Neutrophil (primary cell): ENCODE results near the gene HLA-B.
A peak's percentile ranks its signal among the peaks of the same experiment; 100 is the strongest.

Source experiments
- H3K27ac ChIP-seq: fragments of 200-600 bp; sonication (generic); 2 replicates; pipeline ENCODE4 v1.5.1; 2016; ENCODE audit warnings: mild to moderate bottlenecking, moderate library complexity
- H3K27me3 ChIP-seq: fragments of 200-600 bp; sonication (generic); 2 replicates; pipeline ENCODE4 v1.6.0; 2016; ENCODE audit warnings: mild to moderate bottlenecking
- H3K36me3 ChIP-seq: fragments of 200-600 bp; sonication (generic); 2 replicates; pipeline ENCODE4 v1.5.1; 2017
- H3K4me1 ChIP-seq, 2 experiments: fragments of 200-600 bp in 1 of 2; sonication (generic) in 1 of 2; 1 replicate in 1 of 2; 2 replicates in 1 of 2; pipeline versions ENCODE4 v1.5.1 to v1.6.1; 2013 to 2016; ENCODE audit warnings: low read depth in 1 of 2, low read length in 1 of 2, mild to moderate bottlenecking in 1 of 2, moderate library complexity in 1 of 2; ENCODE audit not compliant: control insufficient read depth in 1 of 2, insufficient read depth in 1 of 2
- H3K4me3 ChIP-seq, 2 experiments: fragments of 200-600 bp in 1 of 2; sonication (generic) in 1 of 2; 1 replicate in 1 of 2; 2 replicates in 1 of 2; pipeline ENCODE4 v1.5.1; 2013 to 2016; ENCODE audit warnings: low read depth in 1 of 2, low read length in 1 of 2, mild to moderate bottlenecking in 1 of 2, moderate library complexity in 1 of 2
- H3K9me3 ChIP-seq: fragments of 200-600 bp; sonication (generic); 2 replicates; pipeline ENCODE4 v1.5.1; 2016
- CTCF ChIP-seq: fragments of 200-600 bp; sonication (generic); IDR thresholded peaks from 2 replicates; pipeline ENCODE4 v1.5.1; 2016; ENCODE audit warnings: antibody characterized with exemption

The HLA-B gene

GRCh38 chr6:31359581-31359980, 2.6 kb upstream of the HLA-B start:
- Histone ChIP-seq H3K9me3 (peaks cover 3% of the 10 kb centered on the region), H3K27ac (no peak overlapping the region), H3K36me3 (peaks cover 21% of the 10 kb centered on the region), H3K27me3 (peaks cover 6% of the 10 kb centered on the region), H3K4me3 (no peak overlapping the region), H3K4me1 (peaks cover 30 to 44% of the 10 kb centered on the region in 2 experiments)
- TF ChIP-seq CTCF, result no peak

- Histone ChIP-seq H3K27ac (peak overlapping the region; percentile 90), H3K4me3 (peak overlapping the region; percentile 66 to 83), H3K4me1 (peaks cover 32 to 43% of the 10 kb centered on the region in 2 experiments), H3K9me3 (peaks cover 3% of the 10 kb centered on the region), H3K36me3 (peaks cover 33% of the 10 kb centered on the region), H3K27me3 (peaks cover 6% of the 10 kb centered on the region)
- no peak for TF ChIP-seq CTCF
Observed at GRCh38 chr6:31358302-31358701, 1.3 kb upstream of the HLA-B start.

GRCh38 chr6:31357886-31358285, 907 bp upstream of the HLA-B start:
- TF ChIP-seq CTCF, result no peak
- Histone ChIP-seq H3K4me3 (peak overlapping the region; percentile 66 to 83), H3K4me1 (peaks cover 36 to 42% of the 10 kb centered on the region in 2 experiments), H3K27ac (peak overlapping the region; percentile 90), H3K36me3 (peaks cover 38% of the 10 kb centered on the region), H3K27me3 (peaks cover 6% of the 10 kb centered on the region), H3K9me3 (peaks cover 3% of the 10 kb centered on the region)

- Histone ChIP-seq H3K4me1 (peaks cover 40 to 48% of the 10 kb centered on the region in 2 experiments), H3K36me3 (peaks cover 53% of the 10 kb centered on the region), H3K27me3 (no peaks in the 10 kb centered on the region), H3K27ac (peak overlapping the region; percentile 90), H3K4me3 (peak overlapping the region; percentile 66 to 83), H3K9me3 (peaks cover 3% of the 10 kb centered on the region)
- TF ChIP-seq CTCF, result no peak
Observed at GRCh38 chr6:31356216-31356945, 598 bp downstream of the HLA-B start.

GRCh38 chr6:31355583-31355948, 1.4 kb downstream of the HLA-B start:
- Histone ChIP-seq H3K27ac (peak overlapping the region; percentile 90), H3K4me3 (peak overlapping the region; percentile 66 to 83)
- no peak for TF ChIP-seq CTCF

More at GRCh38 chr6:31355583-31355948, 1.4 kb downstream of the HLA-B start:
- Histone ChIP-seq H3K27me3 (no peaks in the 10 kb centered on the region), H3K9me3 (peaks cover 3% of the 10 kb centered on the region), H3K36me3 (peaks cover 55% of the 10 kb centered on the region), H3K4me1 (peaks cover 40 to 48% of the 10 kb centered on the region in 2 experiments)
